Measurements from ENCODE around the gene ITPR3.
A peak's percentile ranks its signal among the peaks of the same experiment; 100 is the strongest.

DNA sequence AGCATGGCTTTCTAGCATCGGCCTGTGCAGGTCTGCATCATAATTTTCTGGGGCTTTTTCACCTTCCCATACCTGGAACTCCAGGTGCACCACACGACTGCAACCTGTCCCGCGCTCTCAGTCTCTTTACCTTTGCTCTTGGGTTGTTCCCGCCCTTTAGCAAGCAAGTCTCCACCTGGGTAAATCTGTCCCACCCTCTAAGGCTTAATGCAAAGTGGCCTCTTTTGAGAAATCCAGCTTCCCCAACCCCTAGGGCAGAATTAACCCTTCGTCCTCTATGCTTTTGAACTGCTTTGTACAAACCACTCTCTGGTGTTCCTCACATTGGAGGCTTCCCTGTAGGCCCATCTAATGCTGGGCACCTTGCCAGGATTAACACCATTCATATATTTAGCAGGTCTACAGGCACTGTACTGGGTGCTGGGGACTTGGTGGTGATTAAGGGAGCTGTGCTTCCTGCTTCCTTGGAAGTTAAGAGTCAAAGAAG, 2.8 kb downstream of the ITPR3 start:
- TF ChIP-seq POLR2AphosphoS5 (IDR thresholded peaks at IDR 0.05) (peak in 2 of 3 donors; percentile 40 to 51), POLR2A (IDR thresholded peaks at IDR 0.05) (peak; percentile 24)
- TF ChIP-seq, protein P1, sequence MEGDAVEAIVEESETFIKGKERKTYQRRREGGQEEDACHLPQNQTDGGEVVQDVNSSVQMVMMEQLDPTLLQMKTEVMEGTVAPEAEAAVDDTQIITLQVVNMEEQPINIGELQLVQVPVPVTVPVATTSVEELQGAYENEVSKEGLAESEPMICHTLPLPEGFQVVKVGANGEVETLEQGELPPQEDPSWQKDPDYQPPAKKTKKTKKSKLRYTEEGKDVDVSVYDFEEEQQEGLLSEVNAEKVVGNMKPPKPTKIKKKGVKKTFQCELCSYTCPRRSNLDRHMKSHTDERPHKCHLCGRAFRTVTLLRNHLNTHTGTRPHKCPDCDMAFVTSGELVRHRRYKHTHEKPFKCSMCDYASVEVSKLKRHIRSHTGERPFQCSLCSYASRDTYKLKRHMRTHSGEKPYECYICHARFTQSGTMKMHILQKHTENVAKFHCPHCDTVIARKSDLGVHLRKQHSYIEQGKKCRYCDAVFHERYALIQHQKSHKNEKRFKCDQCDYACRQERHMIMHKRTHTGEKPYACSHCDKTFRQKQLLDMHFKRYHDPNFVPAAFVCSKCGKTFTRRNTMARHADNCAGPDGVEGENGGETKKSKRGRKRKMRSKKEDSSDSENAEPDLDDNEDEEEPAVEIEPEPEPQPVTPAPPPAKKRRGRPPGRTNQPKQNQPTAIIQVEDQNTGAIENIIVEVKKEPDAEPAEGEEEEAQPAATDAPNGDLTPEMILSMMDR (IDR thresholded peaks at IDR 0.05), result no peak

Data from transverse colon (tissue), 4 donors.